GM12801 (cell line): ENCODE data around the gene ASPHD1.

Experiments
- TF ChIP-seq, protein P1 (sequence below): IDR thresholded peaks from one replicate; pipeline ENCODE4 v1.5.1; 2011; ENCODE audit warnings: control low read depth; ENCODE audit not compliant: insufficient read length; ENCODE audit errors: extremely low read depth

The ASPHD1 gene

DNA sequence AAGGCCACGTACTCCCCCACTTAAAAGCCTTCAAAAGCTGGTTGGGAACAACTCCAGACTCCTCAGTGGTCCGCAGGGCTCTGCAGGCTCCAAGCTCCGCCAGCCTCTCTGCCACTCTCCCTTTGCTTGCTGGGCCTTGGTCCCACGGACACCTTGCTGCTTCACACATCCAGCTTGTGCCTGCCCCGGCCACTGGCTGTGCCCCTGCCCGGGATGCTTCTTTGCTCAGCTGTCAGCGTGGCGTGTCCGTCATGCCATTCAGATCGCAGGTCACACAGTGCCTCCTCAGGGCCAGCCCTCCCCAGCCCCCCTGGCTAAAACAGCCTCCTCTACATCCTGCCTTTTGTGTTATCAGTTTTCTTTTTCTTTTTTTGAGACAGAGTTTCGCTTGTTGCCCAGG is 11.8 kb downstream of the ASPHD1 start:
- TF ChIP-seq, protein P1, sequence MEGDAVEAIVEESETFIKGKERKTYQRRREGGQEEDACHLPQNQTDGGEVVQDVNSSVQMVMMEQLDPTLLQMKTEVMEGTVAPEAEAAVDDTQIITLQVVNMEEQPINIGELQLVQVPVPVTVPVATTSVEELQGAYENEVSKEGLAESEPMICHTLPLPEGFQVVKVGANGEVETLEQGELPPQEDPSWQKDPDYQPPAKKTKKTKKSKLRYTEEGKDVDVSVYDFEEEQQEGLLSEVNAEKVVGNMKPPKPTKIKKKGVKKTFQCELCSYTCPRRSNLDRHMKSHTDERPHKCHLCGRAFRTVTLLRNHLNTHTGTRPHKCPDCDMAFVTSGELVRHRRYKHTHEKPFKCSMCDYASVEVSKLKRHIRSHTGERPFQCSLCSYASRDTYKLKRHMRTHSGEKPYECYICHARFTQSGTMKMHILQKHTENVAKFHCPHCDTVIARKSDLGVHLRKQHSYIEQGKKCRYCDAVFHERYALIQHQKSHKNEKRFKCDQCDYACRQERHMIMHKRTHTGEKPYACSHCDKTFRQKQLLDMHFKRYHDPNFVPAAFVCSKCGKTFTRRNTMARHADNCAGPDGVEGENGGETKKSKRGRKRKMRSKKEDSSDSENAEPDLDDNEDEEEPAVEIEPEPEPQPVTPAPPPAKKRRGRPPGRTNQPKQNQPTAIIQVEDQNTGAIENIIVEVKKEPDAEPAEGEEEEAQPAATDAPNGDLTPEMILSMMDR: no peak

DNA sequence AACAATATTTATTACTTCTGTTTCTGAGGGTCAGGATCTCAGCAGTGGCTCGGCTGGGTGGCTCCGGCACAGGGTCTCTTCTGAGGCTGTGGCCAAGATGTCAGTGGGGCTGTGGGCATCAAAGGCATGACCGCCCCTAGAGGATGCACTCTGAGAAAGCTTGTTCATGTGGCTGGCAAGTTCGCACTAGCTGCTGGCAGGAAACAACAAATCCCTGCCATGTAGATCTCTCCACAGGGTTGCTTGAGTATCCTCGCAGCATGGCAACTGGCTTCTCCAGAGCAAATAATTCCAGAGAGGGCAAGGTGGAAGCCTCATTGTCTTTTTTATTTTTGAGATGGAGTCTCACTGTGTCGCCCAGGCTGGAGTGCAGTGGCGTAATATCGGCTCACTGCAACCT is 13.2 kb downstream of the ASPHD1 start:
- TF ChIP-seq, protein P1: no peak

DNA sequence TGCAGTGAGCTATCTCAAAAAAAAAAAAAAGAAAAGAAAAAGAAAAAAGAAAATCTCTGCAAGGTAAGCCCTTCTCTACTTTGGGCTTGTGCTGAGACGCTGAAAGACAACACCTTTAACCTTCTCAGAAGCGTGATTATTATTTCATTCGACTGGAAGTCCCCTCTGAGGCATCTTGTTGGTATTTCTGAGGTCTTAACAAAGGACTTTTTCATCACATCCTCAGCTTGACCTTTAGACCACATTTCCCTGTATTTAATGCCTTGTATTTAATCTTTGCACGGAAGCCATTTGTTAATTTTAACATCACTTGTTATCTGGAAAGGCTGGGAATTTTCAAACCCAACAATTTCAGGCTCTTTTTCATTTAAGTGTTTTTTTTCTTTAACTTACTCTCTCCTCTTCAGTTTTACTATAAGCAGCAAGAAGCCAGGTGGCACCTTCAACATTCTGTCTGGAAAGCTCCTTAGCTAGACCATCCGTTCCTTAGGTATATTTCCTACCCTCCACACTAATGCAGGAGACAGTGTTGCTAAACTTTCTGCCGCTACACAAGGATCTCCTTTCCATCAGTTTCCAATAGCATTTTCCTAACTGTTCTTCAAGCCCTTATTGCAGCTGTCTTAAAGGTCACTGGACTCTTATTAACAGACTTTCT is 15.4 kb downstream of the ASPHD1 start:
- TF ChIP-seq, protein P1: no peak

DNA sequence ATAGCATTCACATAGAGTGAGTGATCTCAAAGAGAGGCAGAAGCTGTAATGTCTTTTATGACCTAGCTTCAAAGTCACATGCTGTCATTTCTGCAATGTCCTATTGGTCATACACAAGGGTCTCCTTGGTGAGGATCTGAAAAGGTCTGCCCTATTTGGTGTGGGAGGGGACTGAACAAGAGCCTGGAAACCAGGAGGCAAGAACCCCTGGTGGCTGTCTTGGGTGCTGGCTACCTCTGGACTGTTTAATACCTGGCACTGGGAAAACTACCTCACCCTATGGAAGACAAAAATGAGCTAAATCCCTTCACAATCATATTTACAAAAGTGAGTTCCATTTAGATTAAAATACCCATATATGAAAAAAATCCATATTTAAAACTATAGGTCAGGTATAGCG is 16.7 kb downstream of the ASPHD1 start:
- TF ChIP-seq, protein P1: no peak

DNA sequence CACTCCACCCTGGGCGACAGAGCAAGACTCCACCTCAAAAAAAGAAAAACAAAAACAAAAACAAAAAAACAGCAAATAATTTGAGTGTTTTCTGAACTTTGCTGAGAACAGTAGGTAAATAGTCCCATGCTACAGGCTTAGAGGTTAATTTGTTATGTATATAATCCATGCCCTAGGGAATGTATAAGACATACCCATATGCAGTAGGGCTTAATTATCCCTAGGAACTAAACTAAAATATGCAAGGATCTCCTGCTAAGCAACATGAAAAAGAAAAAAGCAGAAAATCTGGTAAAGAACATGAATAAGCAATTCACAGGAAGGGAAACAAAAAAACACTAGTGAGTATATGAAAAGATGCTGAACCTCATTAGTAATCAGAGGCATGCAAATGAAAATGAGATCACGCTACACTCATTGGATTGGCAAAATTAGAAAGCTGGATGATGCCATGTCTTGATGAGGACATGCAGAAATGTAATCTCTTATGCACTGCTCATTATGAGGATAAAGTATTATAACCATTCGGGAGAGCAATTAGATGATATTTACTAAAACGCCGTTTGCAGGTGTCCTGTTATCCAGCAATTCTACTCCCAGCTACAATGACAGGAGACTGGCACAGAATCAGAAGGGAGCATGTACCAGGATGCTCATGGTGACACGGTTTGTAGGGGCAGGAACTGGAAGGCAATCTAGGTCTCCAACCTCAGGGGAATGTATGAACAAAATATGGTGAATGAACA is 20.2 kb downstream of the ASPHD1 start:
- TF ChIP-seq, protein P1: no peak

DNA sequence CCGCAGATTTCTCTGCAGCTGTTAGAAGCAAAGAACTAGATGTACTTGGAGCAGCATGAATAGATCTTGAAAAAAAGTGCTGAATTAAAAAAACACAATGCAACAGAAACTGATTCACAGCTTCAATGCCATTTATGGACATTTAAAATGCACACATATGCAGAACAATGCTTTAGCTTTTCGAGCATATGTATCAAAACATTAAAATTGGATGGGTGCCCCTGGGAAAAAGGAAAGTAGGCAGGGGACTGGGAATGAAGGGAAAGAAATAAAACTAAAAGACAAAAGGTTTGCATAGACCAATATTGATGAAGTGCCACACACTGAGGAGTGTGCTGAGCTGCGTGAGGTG is 20.7 kb downstream of the ASPHD1 start:
- TF ChIP-seq, protein P1: no peak

DNA sequence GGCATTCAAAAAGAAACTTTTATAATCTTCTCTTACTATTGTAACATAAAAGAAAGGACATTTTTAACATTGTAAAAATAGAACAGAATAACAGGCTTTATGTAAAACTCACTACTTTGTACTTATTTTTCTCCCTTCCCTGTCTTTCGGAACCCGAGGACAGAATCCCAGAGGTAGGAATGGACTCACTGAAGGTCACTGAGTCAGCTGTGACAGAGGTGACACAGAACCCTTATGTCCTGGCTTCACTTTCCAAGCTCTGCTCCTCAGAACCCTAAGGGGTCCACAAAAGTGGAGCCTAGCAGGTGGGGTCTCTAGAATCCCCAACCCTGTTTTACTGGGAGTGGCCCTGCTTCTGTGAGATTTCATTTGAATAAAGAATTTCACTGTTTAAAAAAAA is 22.0 kb downstream of the ASPHD1 start:
- TF ChIP-seq, protein P1: no peak
